Measurements from ENCODE around the gene ABO.
"Not testable (repeated sequence)": the region's sequence is repeated elsewhere in the genome, so short reads cannot be mapped to it uniquely, and the experiment has no call there.

ABO gene

DNA sequence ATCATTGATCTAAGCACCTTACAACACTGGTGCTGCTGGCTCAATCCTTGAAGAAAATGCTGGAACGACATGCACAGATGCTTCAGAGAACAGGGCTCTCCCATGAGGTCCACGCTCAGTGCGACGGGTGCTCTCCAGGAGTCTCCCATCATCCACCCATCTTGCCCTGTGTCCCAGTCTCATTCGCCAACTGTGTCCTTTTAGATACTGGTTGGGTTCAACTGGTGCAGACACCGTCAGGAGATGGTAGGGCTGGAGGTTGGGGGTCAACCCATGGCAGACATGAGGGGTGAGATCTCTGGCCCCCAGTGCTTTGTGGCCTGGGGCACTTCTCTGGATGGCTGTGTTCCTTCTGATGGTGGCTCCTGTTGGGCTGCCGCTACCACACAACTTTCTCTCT is 64.4 kb downstream of the ABO start:
- DNase-seq (ENCODE audit: insufficient read length, low spot score) (no peak), FAIRE-seq (no peak)
- no peak for TF ChIP-seq POLR2A (IDR thresholded peaks at IDR 0.05; ENCODE audit: low read depth, low read length)
- no peak for TF ChIP-seq POU2F2 (IDR thresholded peaks at IDR 0.05; ENCODE audit: low read depth, low read length)
- TF ChIP-seq SPI1 (IDR thresholded peaks at IDR 0.05; ENCODE audit: low read depth, low read length), result no peak
- TF ChIP-seq POLR2AphosphoS5 (IDR thresholded peaks at IDR 0.05; ENCODE audit: low read depth, low read length), result no peak
- TF ChIP-seq PAX5 (IDR thresholded peaks at IDR 0.05; ENCODE audit: insufficient read depth, low read length, severe bottlenecking), result no peak
- TF ChIP-seq TAF1 (IDR thresholded peaks at IDR 0.05; ENCODE audit: low read depth, low read length), result no peak

GRCh38 chr9:133210202-133210532 is 64.8 kb downstream of the ABO start:
- FAIRE-seq (no peak), DNase-seq (ENCODE audit: insufficient read length, low spot score) (no peak)
- TF ChIP-seq PAX5 (IDR thresholded peaks at IDR 0.05; ENCODE audit: insufficient read depth, low read length, severe bottlenecking) (no peak), POLR2AphosphoS5 (IDR thresholded peaks at IDR 0.05; ENCODE audit: low read depth, low read length) (no peak), TAF1 (IDR thresholded peaks at IDR 0.05; ENCODE audit: low read depth, low read length) (no peak), POLR2A (IDR thresholded peaks at IDR 0.05; ENCODE audit: low read depth, low read length) (no peak), SPI1 (IDR thresholded peaks at IDR 0.05; ENCODE audit: low read depth, low read length) (no peak), POU2F2 (IDR thresholded peaks at IDR 0.05; ENCODE audit: low read depth, low read length) (no peak)

GRCh38 chr9:133209327-133210201 is 65.4 kb downstream of the ABO start:
- DNase-seq (ENCODE audit: insufficient read length, low spot score); FAIRE-seq: not testable (repeated sequence)

GRCh38 chr9:133208880-133209300 is 66.1 kb downstream of the ABO start, which contains the start of gene OBP2B:
OBP2B (minus strand) TSS chr9:133209250; CDS start chr9:133209199, 51 bp downstream.
- FAIRE-seq; DNase-seq (ENCODE audit: insufficient read length, low spot score): not testable (repeated sequence)

- FAIRE-seq; DNase-seq (ENCODE audit: insufficient read length, low spot score): not testable (repeated sequence)
These were observed 66.7 kb downstream of the ABO start for GRCh38 chr9:133208171-133208879.

GRCh38 chr9:133207540-133208170 is 67.3 kb downstream of the ABO start:
- TF ChIP-seq POU2F2 (IDR thresholded peaks at IDR 0.05; ENCODE audit: low read depth, low read length), result no peak
- FAIRE-seq (no peak), DNase-seq (ENCODE audit: insufficient read length, low spot score) (no peak)

DNA sequence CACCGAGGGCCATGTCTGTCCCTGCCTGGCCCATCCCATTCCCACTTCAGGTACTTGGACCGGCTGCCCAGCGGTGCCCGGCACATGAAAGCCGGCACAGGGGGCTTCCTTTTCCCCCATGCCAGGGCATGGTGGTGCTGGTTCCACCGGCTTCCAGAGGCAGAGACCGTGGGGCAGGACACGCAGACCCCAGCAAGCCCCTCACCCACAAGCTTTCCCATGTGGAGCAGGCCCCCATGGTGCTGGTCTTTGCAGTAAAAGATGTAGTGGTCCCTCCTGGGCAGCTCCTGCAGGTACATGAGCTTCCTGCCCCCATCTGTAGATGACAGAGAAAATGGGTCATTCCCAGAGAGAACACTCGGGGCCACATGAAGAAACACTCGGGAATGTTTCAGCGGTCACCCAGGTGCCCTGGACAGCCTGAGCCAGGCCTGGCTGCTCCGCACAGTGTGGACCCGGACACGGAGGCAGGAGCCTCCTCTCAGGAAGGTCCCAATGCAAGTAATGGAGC is 67.9 kb downstream of the ABO start:
- TF ChIP-seq TAF1 (IDR thresholded peaks at IDR 0.05; ENCODE audit: low read depth, low read length), result no peak
- no peak for TF ChIP-seq POU2F2 (IDR thresholded peaks at IDR 0.05; ENCODE audit: low read depth, low read length)
- no peak for TF ChIP-seq POLR2A (IDR thresholded peaks at IDR 0.05; ENCODE audit: low read depth, low read length)
- no peak for TF ChIP-seq PAX5 (IDR thresholded peaks at IDR 0.05; ENCODE audit: insufficient read depth, low read length, severe bottlenecking)
- TF ChIP-seq POLR2AphosphoS5 (IDR thresholded peaks at IDR 0.05; ENCODE audit: low read depth, low read length), result no peak
- TF ChIP-seq SPI1 (IDR thresholded peaks at IDR 0.05; ENCODE audit: low read depth, low read length), result no peak
- DNase-seq (ENCODE audit: insufficient read length, low spot score), result no peak

GRCh38 chr9:133205996-133206931 is 68.7 kb downstream of the ABO start:
- FAIRE-seq, result no peak
- no peak for DNase-seq (ENCODE audit: insufficient read length, low spot score)
- TF ChIP-seq TAF1 (IDR thresholded peaks at IDR 0.05; ENCODE audit: low read depth, low read length) (no peak), POU2F2 (IDR thresholded peaks at IDR 0.05; ENCODE audit: low read depth, low read length) (no peak), POLR2A (IDR thresholded peaks at IDR 0.05; ENCODE audit: low read depth, low read length) (no peak), PAX5 (IDR thresholded peaks at IDR 0.05; ENCODE audit: insufficient read depth, low read length, severe bottlenecking) (no peak), POLR2AphosphoS5 (IDR thresholded peaks at IDR 0.05; ENCODE audit: low read depth, low read length) (no peak), SPI1 (IDR thresholded peaks at IDR 0.05; ENCODE audit: low read depth, low read length) (no peak)

More for the DNA sequence above, 67.9 kb downstream of the ABO start:
- FAIRE-seq, result no peak

DNA sequence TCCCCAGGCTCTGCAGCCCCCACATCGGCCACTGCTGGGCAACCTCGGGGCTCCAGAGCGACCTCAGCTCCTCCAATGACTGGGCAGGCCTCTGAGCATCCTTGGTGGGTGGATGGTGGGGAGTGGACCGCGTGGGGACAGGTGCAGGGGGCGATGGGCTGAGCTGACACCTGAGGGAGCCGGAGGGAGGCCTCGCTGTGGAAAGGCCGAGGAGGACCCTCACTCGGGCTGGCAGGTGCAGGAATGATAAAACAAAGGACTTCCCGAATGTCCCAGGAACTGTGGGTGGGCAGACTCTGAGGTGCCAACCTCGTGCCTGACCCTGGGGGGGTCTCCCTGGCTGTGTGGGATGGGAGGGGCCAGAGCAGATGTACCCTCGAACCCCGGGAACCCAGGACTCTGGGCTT is 69.5 kb downstream of the ABO start:
- FAIRE-seq, result not testable (repeated sequence)

More for the DNA sequence above, 69.5 kb downstream of the ABO start:
- DNase-seq (ENCODE audit: insufficient read length, low spot score), result not testable (repeated sequence)
